ENCODE measurements around the gene ABHD17A. TPM values are rescaled to one million over a fixed set of nuclear protein-coding genes. Genes with fewer than 3 reads are reported as not detected.
A peak's percentile ranks its signal among the peaks of the same experiment; 100 is the strongest.

The ABHD17A gene
- total and polyA plus RNA-seq, 10 donors, result 73.4 to 107 (median 83.6) TPM

DNA sequence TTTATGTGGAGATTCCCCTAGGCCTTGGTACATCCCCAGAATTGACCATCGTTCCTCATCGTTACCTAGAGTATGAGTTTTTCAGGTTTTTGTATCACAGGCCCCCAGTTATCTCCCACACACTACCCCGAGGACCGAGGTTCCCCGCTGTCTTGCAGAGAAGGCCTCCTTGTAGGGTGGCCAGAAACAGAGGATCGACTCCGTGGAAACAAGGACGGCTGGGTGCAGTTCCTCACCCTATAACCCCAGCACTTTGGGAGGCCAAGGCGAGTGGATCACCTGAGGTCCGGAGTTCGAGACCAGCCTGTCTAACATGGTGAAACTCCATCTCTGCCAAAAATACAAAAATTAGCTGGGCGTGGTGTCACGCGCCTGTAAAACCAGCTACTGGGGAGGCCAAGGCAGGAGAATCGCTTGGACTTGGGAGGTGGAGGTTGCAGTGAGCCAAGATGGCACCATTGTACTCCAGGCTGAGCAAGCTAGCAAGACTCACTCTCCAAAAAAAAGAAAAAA lies 20.6 kb upstream of the ABHD17A start:
- intact Hi-C loops (cut with DNase I; ENCODE audit: low total_unique reads), result no loop called here
- TF ChIP-seq POLR2A (IDR thresholded peaks at IDR 0.05), result no peak
- TF ChIP-seq, protein P1, sequence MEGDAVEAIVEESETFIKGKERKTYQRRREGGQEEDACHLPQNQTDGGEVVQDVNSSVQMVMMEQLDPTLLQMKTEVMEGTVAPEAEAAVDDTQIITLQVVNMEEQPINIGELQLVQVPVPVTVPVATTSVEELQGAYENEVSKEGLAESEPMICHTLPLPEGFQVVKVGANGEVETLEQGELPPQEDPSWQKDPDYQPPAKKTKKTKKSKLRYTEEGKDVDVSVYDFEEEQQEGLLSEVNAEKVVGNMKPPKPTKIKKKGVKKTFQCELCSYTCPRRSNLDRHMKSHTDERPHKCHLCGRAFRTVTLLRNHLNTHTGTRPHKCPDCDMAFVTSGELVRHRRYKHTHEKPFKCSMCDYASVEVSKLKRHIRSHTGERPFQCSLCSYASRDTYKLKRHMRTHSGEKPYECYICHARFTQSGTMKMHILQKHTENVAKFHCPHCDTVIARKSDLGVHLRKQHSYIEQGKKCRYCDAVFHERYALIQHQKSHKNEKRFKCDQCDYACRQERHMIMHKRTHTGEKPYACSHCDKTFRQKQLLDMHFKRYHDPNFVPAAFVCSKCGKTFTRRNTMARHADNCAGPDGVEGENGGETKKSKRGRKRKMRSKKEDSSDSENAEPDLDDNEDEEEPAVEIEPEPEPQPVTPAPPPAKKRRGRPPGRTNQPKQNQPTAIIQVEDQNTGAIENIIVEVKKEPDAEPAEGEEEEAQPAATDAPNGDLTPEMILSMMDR (IDR thresholded peaks at IDR 0.05 in 8 of 11, conservative IDR thresholded peaks at IDR 0.05 in 3 of 11), result no peak
- H3K27me3 ChIP-seq (replicated peaks in 1 of 7), result no peaks in the 10 kb centered on the region
- peaks cover 0 to 35% (median 0%) of the 10 kb centered on the region in 6 donors for H3K36me3 ChIP-seq
- H3K9me3 ChIP-seq, result no peaks in the 10 kb centered on the region
- H3K27ac ChIP-seq, result peak overlapping the region; percentile 58 to 94 (median 90)
- peaks cover 27 to 96% (median 75%) of the 10 kb centered on the region in 6 donors for H3K4me1 ChIP-seq
- 70 to 77% (median 72%) methylated on average over 15 of the region's 15 CpGs for WGBS, 5 donors
- peak overlapping the region; percentile 51 to 83 (median 66) for H3K4me3 ChIP-seq
- DNase-seq, result no peak

DNA sequence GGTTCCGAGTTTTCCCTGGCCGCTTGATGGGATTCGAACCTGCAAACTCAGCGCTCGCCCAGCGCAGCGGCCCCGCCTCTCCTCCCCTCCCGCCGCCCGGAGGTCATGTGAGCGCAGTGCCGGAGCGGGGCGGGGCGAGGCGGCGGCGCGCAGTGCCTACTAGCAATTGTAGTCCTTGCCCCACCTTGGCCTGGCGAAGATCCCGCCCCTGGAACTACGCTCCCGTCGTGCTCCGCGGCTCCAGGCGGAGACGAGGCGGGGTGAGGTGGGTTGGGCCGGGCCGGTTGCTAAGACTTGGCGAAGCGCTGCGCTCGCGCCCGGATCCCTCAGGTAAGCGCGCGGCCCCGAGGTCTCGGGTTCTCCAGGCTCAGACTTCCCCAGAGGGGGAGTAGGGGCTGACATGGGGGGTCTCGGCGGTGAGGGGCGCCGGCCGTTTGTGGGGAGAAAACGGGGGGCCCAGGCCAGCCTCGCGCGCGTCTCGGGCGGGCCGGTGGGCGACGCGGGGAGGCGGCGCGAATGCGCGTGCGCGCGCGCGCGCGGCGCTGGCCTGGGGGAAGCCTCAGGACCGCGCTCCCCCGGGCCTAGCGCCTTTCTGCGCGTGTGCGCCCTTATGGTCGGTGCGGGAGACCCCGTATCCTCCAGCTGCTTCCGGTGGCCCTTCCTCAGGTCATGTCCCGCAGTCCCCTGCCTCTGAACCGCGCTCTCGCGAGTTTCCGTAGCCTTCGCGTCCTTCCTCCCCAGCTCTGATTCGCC lies 20.0 kb upstream of the ABHD17A start, which contains the start of the genes ADAT3 and SCAMP4:
TSS of gene ADAT3 (plus strand) at position 290 of the 753 bp plus-strand sequence. CDS start 6,649 bp downstream, outside the sequence.
TSS of gene SCAMP4 (plus strand) at position 290 of the 753 bp plus-strand sequence. CDS start 9,621 bp downstream, outside the sequence.
- Histone ChIP-seq H3K27me3 (replicated peaks in 1 of 7) (no peaks in the 10 kb centered on the region), H3K36me3 (peaks cover 0 to 35% (median 0%) of the 10 kb centered on the region in 6 donors), H3K27ac (peak within 1 kb of the TSS; percentile 58 to 94 (median 90)), H3K9me3 (no peaks in the 10 kb centered on the region), H3K4me1 (peaks cover 27 to 96% (median 73%) of the 10 kb centered on the region in 6 donors), H3K4me3 (peak within 1 kb of the TSS; percentile 51 to 83 (median 66))
- WGBS, 5 donors, result 0 to 1% (median 0%) methylated on average over 30 to 92 of the region's 92 CpGs
- intact Hi-C loops (cut with DNase I; ENCODE audit: low total_unique reads), result no loop called here
- DNase-seq, result peak; percentile 100
- TF ChIP-seq, protein P1 (IDR thresholded peaks at IDR 0.05 in 8 of 11, conservative IDR thresholded peaks at IDR 0.05 in 3 of 11), result peak in 4 of 11 experiments; percentile 31 to 51 (median 41)
- TF ChIP-seq POLR2A (IDR thresholded peaks at IDR 0.05), result peak in 1 of 3 donors; percentile 55
- TF ChIP-seq POLR2AphosphoS5 (IDR thresholded peaks at IDR 0.05), result peak; percentile 91 to 97 (median 95)

DNA sequence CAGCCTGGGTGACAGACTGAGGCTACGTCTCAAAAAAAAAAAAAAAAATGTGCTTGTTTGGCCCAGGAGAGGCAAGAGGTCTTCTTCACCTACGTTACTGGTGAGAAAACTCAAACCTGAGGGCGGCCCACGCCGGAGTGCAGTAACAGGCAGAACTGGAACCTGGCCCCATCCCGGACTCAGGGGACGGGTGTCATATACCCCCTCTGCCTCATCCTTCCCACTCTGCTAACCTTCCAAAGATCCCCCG lies 19.5 kb upstream of the ABHD17A start:
- TF ChIP-seq POLR2AphosphoS5 (IDR thresholded peaks at IDR 0.05) (no peak), POLR2A (IDR thresholded peaks at IDR 0.05) (no peak)
- TF ChIP-seq, protein P1 (IDR thresholded peaks at IDR 0.05 in 8 of 11, conservative IDR thresholded peaks at IDR 0.05 in 3 of 11), result no peak
- H3K27ac ChIP-seq, result peak overlapping the region; percentile 58 to 94 (median 90)
- no peaks in the 10 kb centered on the region for H3K9me3 ChIP-seq
- H3K4me1 ChIP-seq, result peaks cover 27 to 91% (median 71%) of the 10 kb centered on the region in 6 donors
- no peak for DNase-seq
- intact Hi-C loops (cut with DNase I; ENCODE audit: low total_unique reads), result no loop called here
- H3K36me3 ChIP-seq, result peaks cover 0 to 33% (median 0%) of the 10 kb centered on the region in 6 donors
- 27 to 40% (median 38%) methylated on average over 8 of the region's 8 CpGs for WGBS, 5 donors
- peak overlapping the region in 6 of 8 donors; percentile 55 to 83 (median 69) for H3K4me3 ChIP-seq
- no peaks in the 10 kb centered on the region for H3K27me3 ChIP-seq (replicated peaks in 1 of 7)

DNA sequence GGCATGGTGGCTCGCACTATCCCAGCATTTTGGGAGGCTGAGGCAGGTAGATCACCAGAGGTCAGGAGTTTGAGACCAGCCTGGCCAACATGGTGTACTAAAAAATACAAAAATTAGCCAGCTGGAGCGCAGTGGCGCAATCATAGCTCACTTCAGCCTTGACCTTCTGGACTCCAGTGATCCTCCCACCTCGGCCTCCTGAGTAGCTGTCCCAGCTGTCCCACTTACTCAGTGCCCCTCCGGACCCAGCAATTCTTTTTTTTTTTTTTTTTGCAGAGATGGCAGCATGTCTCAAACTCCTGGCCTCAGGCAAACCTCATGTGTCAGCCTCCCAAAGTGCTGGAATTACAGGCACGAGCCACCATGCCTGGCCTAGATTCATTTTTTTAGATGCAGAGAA lies 17.6 kb upstream of the ABHD17A start:
- DNase-seq, result no peak
- H3K27ac ChIP-seq, result peak overlapping the region; percentile 27 to 94 (median 90)
- intact Hi-C loops (cut with DNase I; ENCODE audit: low total_unique reads), result no loop called here
- TF ChIP-seq POLR2A (IDR thresholded peaks at IDR 0.05) (no peak), POLR2AphosphoS5 (IDR thresholded peaks at IDR 0.05) (no peak)
- TF ChIP-seq, protein P1 (IDR thresholded peaks at IDR 0.05 in 8 of 11, conservative IDR thresholded peaks at IDR 0.05 in 3 of 11), result no peak
- peaks cover 0 to 15% (median 0%) of the 10 kb centered on the region in 6 donors for H3K36me3 ChIP-seq
- H3K9me3 ChIP-seq, result no peaks in the 10 kb centered on the region
- H3K4me1 ChIP-seq, result peaks cover 19 to 89% (median 58%) of the 10 kb centered on the region in 6 donors
- 62 to 81% (median 72%) methylated on average over 6 of the region's 6 CpGs for WGBS, 5 donors
- no peaks in the 10 kb centered on the region for H3K27me3 ChIP-seq (replicated peaks in 1 of 7)
- no peak overlapping the region for H3K4me3 ChIP-seq

Data from spleen (tissue), 11 donors.